ENCODE data around the gene C19orf85. TPM values are rescaled to one million over a fixed set of nuclear protein-coding genes. Genes with fewer than 3 reads are reported as not detected.
A peak's percentile ranks its signal among the peaks of the same experiment; 100 is the strongest.

Gene C19orf85
- total RNA-seq, 1 donor, result not detected

GRCh38 chr19:55481794-55482155 is 17.2 kb upstream of the C19orf85 start:
- H3K4me3 ChIP-seq (ENCODE audit: low read depth, low read length), result no peak overlapping the region
- TF ChIP-seq CTCF (IDR thresholded peaks at IDR 0.05; ENCODE audit: insufficient read depth, low read depth, low read length), result no peak
- no peak for DNase-seq (ENCODE audit: low read depth)

- TF ChIP-seq CTCF (IDR thresholded peaks at IDR 0.05; ENCODE audit: insufficient read depth, low read depth, low read length), result no peak
- no peak overlapping the region for H3K4me3 ChIP-seq (ENCODE audit: low read depth, low read length)
- DNase-seq (ENCODE audit: low read depth), result no peak
These were observed 16.7 kb upstream of the C19orf85 start for GRCh38 chr19:55481148-55481793.

GRCh38 chr19:55479451-55480230 is 15.1 kb upstream of the C19orf85 start:
- no peak overlapping the region for H3K4me3 ChIP-seq (ENCODE audit: low read depth, low read length)
- TF ChIP-seq CTCF (IDR thresholded peaks at IDR 0.05; ENCODE audit: insufficient read depth, low read depth, low read length), result no peak
- no peak for DNase-seq (ENCODE audit: low read depth)

GRCh38 chr19:55479045-55479444 is 14.5 kb upstream of the C19orf85 start:
- no peak for DNase-seq (ENCODE audit: low read depth)
- no peak for TF ChIP-seq CTCF (IDR thresholded peaks at IDR 0.05; ENCODE audit: insufficient read depth, low read depth, low read length)
- H3K4me3 ChIP-seq (ENCODE audit: low read depth, low read length), result no peak overlapping the region

- DNase-seq (ENCODE audit: low read depth), result no peak
- TF ChIP-seq CTCF (IDR thresholded peaks at IDR 0.05; ENCODE audit: insufficient read depth, low read depth, low read length), result no peak
- no peak overlapping the region for H3K4me3 ChIP-seq (ENCODE audit: low read depth, low read length)
These were observed 13.8 kb upstream of the C19orf85 start for GRCh38 chr19:55478364-55478763.

GRCh38 chr19:55477905-55478304 is 13.4 kb upstream of the C19orf85 start:
- H3K4me3 ChIP-seq (ENCODE audit: low read depth, low read length), result peak overlapping the region; percentile 62
- TF ChIP-seq CTCF (IDR thresholded peaks at IDR 0.05; ENCODE audit: insufficient read depth, low read depth, low read length), result no peak
- DNase-seq (ENCODE audit: low read depth), result no peak
